Activated CD8-positive, alpha-beta T cell treated with anti-CD3 and anti-CD28 coated beads, Interleukin-2, amount 10 ng/mL, durations not matched to agents 7 days and 5 days (primary cell): ENCODE results near the gene IRF4. TPM values are rescaled to one million over a fixed set of nuclear protein-coding genes. Genes with fewer than 3 reads are reported as not detected.

Source experiments
- ATAC-seq: fragments of 150-1000 bp; cut with Tn5 transposase; one replicate; pipeline ENCODE4 v1.10.0; 2021; ENCODE audit warnings: moderate library complexity
- CTCF ChIA-PET: fragments of 350-600 bp; sonication (Branson Sonifier 250); formaldehyde crosslinking; loops from one replicate; lab custom pipeline; 2021; ENCODE audit warnings: antibody characterized with exemption; lab: Charles Lee
- POLR2A ChIA-PET: fragments of 350-600 bp; sonication (Branson Sonifier 250); formaldehyde crosslinking; loops from one replicate; lab custom pipeline; 2021; ENCODE audit warnings: antibody characterized with exemption; lab: Charles Lee
- DNase-seq: peaks from one replicate; pipeline ENCODE4 v3.0.0-alpha.2; 2020
- H3K27ac Mint-ChIP-seq: one replicate; pipeline ENCODE4 v1.8.0; 2021; ENCODE audit warnings: mild to moderate bottlenecking, mixed read lengths
- H3K27me3 Mint-ChIP-seq: one replicate; pipeline ENCODE4 v1.8.0; 2021; ENCODE audit warnings: low read depth, mixed read lengths
- H3K36me3 Mint-ChIP-seq: one replicate; pipeline ENCODE4 v1.8.0; 2021; ENCODE audit warnings: low read depth, mixed read lengths
- H3K4me1 Mint-ChIP-seq: one replicate; pipeline ENCODE4 v1.8.0; 2021; ENCODE audit warnings: low read depth, mixed read lengths
- H3K4me3 Mint-ChIP-seq: one replicate; pipeline ENCODE4 v1.8.0; 2021; ENCODE audit warnings: mild to moderate bottlenecking, mixed read lengths
- H3K9me3 Mint-ChIP-seq: one replicate; pipeline ENCODE4 v1.8.0; 2022; ENCODE audit warnings: mixed read lengths; ENCODE audit not compliant: insufficient read depth
- total RNA-seq, 2 experiments: library from RNA; stranded (reverse); gene quantifications; one replicate each; pipeline ENCODE4 v1.2.3, GENCODE V29; 2021

The IRF4 gene
- total RNA-seq, 2 experiments from 2014 or later = 91.2 to 95.2 TPM

DNA sequence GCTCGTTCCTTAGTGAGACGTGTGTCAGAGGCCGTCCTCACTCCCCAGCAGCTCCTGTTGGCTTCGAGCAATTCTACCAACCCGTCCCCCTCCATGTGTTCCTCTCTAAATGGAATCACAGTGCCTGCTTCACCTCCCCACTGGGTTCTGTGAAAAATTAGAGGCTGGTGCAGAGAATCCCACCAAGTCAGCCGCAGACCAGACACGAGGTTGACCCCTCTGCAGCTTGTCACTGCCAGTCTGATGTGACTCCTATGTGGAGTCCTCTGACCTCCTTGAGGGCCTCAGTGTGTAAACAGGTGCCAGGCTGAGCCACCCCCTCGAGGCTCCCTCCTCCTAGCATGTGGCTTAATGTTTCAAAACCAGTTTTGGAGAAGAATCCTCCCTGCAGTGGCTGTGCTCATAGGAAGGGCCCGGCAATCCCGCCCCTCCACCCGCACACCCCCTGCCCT lies 12.6 kb upstream of the IRF4 start:
- Mint-ChIP-seq H3K27me3 (peaks cover 14% of the 10 kb centered on the region), H3K4me1 (peaks cover 38% of the 10 kb centered on the region), H3K27ac (no peak overlapping the region), H3K36me3 (no peaks in the 10 kb centered on the region), H3K9me3 (no peaks in the 10 kb centered on the region), H3K4me3 (no peak overlapping the region)
- ChIA-PET POLR2A (no interaction called here), CTCF (no interaction called here)
- DNase-seq = no peak
- no peak for ATAC-seq

GRCh38 chr6:379410-380181 lies 12.0 kb upstream of the IRF4 start:
- peak; percentile 47 for ATAC-seq
- peaks cover 41% of the 10 kb centered on the region for H3K4me1 Mint-ChIP-seq

GRCh38 chr6:380234-381218 lies 11.0 kb upstream of the IRF4 start:
- H3K36me3 Mint-ChIP-seq = no peaks in the 10 kb centered on the region
- peaks cover 41% of the 10 kb centered on the region for H3K4me1 Mint-ChIP-seq
- H3K4me3 Mint-ChIP-seq = no peak overlapping the region
- ATAC-seq (no peak), DNase-seq (no peak)
- peaks cover 4% of the 10 kb centered on the region for H3K27me3 Mint-ChIP-seq
- no peaks in the 10 kb centered on the region for H3K9me3 Mint-ChIP-seq
- H3K27ac Mint-ChIP-seq = no peak overlapping the region
- CTCF ChIA-PET = interaction anchor here (1.1 to 1.9 kb wide), 2 partner anchors 9 to 192 kb away, joined by 4 to 8 read pairs; no protein-coding TSS in a partner anchor
- POLR2A ChIA-PET = no interaction called here

More at GRCh38 chr6:379410-380181, 12.0 kb upstream of the IRF4 start:
- ChIA-PET POLR2A (no interaction called here), CTCF (interaction anchor here (1.1 kb wide), 1 partner anchor 10 kb away, joined by 4 read pairs; no protein-coding TSS in a partner anchor)
- Mint-ChIP-seq H3K9me3 (no peaks in the 10 kb centered on the region), H3K27me3 (peaks cover 9% of the 10 kb centered on the region), H3K36me3 (no peaks in the 10 kb centered on the region), H3K4me3 (no peak overlapping the region), H3K27ac (no peak overlapping the region)
- no peak for DNase-seq

DNA sequence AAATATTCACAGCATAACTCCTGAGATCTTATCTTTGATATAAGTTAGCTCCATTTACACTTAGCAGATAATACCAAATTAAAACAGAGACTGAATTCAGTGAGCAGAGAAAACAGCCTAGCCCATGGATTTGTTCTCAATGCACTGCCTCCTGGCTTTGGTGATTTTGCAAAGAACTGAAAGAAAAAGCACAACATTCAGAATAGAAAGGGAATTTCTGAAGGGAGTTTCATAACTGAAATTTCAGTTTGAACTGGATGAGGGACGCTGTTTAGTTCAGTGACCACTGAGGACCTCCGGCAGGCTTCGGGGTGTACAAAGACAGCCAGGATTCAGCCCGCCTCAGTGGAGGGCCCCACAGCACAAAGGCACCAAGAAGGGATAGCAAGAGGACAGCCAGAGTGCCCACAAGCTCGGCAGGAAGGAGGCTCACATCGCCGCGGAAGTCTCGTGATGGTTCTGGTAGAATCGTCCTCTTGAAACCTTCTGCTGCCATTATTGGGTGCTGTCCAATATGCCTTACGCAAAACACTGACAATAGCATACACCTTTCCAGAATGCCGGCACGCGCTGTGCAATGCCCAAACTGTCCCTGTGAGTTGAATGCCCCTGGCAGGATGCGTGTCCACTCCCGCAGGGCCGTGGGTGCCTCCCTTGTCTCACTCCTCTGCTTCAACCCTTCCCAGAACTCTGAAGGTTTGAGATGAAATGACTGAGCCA lies 9.7 kb upstream of the IRF4 start:
- Mint-ChIP-seq H3K27me3 (peaks cover 2% of the 10 kb centered on the region), H3K9me3 (no peaks in the 10 kb centered on the region), H3K36me3 (no peaks in the 10 kb centered on the region), H3K27ac (no peak overlapping the region), H3K4me1 (peaks cover 37% of the 10 kb centered on the region), H3K4me3 (no peak overlapping the region)
- ChIA-PET CTCF (interaction anchor here (1.9 kb wide), 1 partner anchor 193 kb away, joined by 8 read pairs; no protein-coding TSS in a partner anchor), POLR2A (interaction anchor here (0.8 kb wide), 1 partner anchor 10 kb away, joined by 3 read pairs; the partner anchor contains the start of gene IRF4)
- no peak for DNase-seq
- ATAC-seq = no peak

DNA sequence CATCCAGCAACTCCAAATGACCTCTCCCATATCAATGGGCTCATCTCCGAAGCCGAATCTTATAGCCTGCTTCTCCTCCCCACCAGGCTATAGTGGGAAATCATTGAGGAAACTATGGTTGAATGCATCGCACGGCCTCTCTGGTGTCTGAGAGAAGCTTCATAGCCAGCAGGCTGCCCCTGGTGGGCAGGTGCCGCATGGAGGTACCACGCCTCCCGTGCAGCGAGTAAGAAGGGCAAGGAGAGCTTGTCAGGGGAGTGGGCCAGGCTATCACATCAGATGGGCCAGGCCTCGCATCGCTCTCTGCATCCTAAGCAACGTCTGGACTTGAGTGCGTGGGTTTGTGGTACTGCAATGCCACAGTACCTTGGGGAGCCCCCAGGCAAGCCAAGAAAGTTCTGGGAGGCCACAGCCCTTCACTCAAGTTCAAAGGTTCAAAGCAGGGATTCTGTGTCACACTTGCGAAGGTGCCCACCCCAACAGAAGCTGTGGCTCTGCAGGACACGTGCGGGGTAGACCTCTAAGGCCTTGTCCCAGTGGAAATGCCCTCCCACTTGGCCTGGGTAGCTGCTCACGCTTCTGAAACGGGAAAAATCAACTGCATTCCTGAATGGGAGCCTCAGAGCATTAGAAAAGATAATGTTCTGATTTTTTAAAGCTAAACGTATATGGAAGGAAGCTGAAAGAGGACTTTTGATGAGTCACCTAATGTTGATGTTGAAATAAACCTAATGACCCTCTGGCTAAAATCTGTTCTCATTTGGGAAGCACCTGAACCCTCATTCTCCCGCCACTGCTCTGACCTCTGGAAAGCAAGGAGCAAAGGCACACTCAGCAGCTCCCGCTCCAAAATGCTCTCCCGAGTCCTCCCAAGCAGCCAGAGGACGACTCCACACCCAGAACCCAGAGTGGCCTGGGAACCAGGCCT lies 8.4 kb upstream of the IRF4 start:
- no peak overlapping the region for H3K27ac Mint-ChIP-seq
- DNase-seq (no peak), ATAC-seq (no peak)
- CTCF ChIA-PET = interaction anchor here (0.6 to 1.6 kb wide), 3 partner anchors 10 to 194 kb away, joined by 3 to 5 read pairs (median 4); no protein-coding TSS in a partner anchor
- peaks cover 2% of the 10 kb centered on the region for H3K27me3 Mint-ChIP-seq
- no peak overlapping the region for H3K4me3 Mint-ChIP-seq
- peaks cover 28% of the 10 kb centered on the region for H3K4me1 Mint-ChIP-seq
- no peaks in the 10 kb centered on the region for H3K9me3 Mint-ChIP-seq
- H3K36me3 Mint-ChIP-seq = no peaks in the 10 kb centered on the region
- POLR2A ChIA-PET = interaction anchor here (0.6 to 0.8 kb wide), 3 partner anchors 9 to 194 kb away, joined by 3 read pairs; no protein-coding TSS in a partner anchor

DNA sequence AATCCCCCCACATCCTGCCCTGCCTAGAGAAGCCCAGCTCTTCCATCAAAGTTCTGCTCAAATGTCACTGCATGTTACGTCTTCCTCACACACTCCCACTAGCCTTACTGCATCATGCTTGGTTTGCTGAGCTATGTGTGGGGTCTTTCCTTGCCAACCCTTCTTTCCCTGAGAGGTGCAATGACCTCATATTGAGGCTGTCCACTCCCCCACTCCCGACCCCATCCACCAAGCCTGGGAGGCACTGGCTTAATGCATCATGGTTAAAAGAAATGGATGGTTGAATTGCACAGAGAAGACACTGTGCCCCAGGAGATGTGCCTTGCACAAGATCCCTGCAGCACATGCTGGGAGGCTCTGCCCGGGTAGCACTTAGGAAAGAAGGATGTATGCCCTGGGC lies 7.7 kb upstream of the IRF4 start:
- peaks cover 2% of the 10 kb centered on the region for H3K27me3 Mint-ChIP-seq
- H3K4me3 Mint-ChIP-seq = no peak overlapping the region
- CTCF ChIA-PET = interaction anchor here (0.6 to 1.6 kb wide), 3 partner anchors 11 to 195 kb away, joined by 3 to 5 read pairs (median 4); no protein-coding TSS in a partner anchor
- POLR2A ChIA-PET = interaction anchor here (0.8 kb wide), 2 partner anchors 8 to 194 kb away, joined by 3 read pairs; no protein-coding TSS in a partner anchor
- peaks cover 28% of the 10 kb centered on the region for H3K4me1 Mint-ChIP-seq
- no peaks in the 10 kb centered on the region for H3K36me3 Mint-ChIP-seq
- ATAC-seq (no peak), DNase-seq (no peak)
- no peaks in the 10 kb centered on the region for H3K9me3 Mint-ChIP-seq
- peak overlapping the region; percentile 32 for H3K27ac Mint-ChIP-seq

DNA sequence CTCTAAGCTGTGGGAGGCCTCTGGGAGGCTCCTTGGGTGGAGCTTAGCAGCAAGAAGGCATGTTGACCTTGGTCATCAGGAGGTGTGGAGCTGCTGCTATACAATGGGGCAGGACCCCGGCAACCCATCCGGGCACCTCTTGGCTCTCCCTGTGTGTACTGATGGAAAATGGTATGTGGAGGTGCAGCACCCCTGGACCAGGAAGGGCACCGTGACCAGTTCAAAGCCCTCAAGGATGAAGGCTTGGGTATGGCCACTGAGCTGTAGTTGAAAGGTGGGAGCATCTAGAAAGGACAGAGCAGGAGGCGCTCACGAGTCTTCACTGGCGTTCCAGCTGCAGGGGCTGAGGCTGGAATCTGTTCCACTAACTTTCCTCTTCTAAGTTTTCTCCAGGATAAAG lies 6.7 kb upstream of the IRF4 start:
- no peaks in the 10 kb centered on the region for H3K9me3 Mint-ChIP-seq
- H3K36me3 Mint-ChIP-seq = no peaks in the 10 kb centered on the region
- no peak overlapping the region for H3K4me3 Mint-ChIP-seq
- no peak overlapping the region for H3K27ac Mint-ChIP-seq
- H3K27me3 Mint-ChIP-seq = peaks cover 2% of the 10 kb centered on the region
- no peak for DNase-seq
- peaks cover 30% of the 10 kb centered on the region for H3K4me1 Mint-ChIP-seq
- ATAC-seq = no peak
- CTCF ChIA-PET = interaction anchor here (1.0 to 1.6 kb wide), 4 partner anchors 20 to 337 kb away, joined by 3 to 4 read pairs (median 4); no protein-coding TSS in a partner anchor
- POLR2A ChIA-PET = no interaction called here

- H3K36me3 Mint-ChIP-seq = no peaks in the 10 kb centered on the region
- no peaks in the 10 kb centered on the region for H3K9me3 Mint-ChIP-seq
- H3K27me3 Mint-ChIP-seq = peaks cover 2% of the 10 kb centered on the region
- no peak overlapping the region for H3K27ac Mint-ChIP-seq
- H3K4me3 Mint-ChIP-seq = no peak overlapping the region
- DNase-seq (no peak), ATAC-seq (no peak)
- ChIA-PET POLR2A (no interaction called here), CTCF (interaction anchor here (1.0 to 1.1 kb wide), 2 partner anchors 20 to 195 kb away, joined by 3 to 4 read pairs; no protein-coding TSS in a partner anchor)
- H3K4me1 Mint-ChIP-seq = peaks cover 30% of the 10 kb centered on the region
Measured at GRCh38 chr6:385614-386013, 5.9 kb upstream of the IRF4 start.

DNA sequence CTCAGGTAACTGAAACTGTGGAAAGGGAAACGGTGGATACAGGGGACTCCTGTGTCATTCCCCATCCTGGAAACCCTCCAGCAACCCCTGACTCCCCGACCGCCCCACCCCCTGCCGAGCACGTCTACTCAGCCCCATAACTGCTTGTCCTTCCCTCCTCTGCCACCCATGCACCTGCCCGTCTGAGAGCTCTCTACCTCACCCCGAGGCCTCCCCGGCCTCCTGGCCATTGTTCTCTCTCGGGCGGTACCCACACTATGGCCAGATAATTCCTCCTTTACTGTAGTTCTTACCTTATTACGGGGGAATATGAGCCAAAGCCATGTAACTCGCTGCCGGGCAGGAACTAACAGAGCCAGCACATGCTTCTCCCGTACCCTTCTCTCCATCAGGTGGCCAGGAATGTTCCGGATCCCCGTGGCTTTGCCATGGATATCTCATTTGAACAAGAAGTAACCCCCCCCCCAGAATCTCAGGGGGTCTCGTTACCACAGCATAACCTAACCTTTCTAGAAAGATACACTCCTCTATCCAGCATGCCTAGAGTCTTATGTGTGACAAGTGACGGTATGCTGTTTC lies 4.8 kb upstream of the IRF4 start:
- ATAC-seq (no peak), DNase-seq (no peak)
- CTCF ChIA-PET = interaction anchor here (1.0 to 9.7 kb wide), 2 partner anchors 170 to 198 kb away, joined by 3 to 85 read pairs; no protein-coding TSS in a partner anchor
- peaks cover 1% of the 10 kb centered on the region for H3K36me3 Mint-ChIP-seq
- H3K4me1 Mint-ChIP-seq = peaks cover 37% of the 10 kb centered on the region
- no peaks in the 10 kb centered on the region for H3K9me3 Mint-ChIP-seq
- H3K27me3 Mint-ChIP-seq = peaks cover 2% of the 10 kb centered on the region
- POLR2A ChIA-PET = interaction anchor here (1.1 to 1.2 kb wide), 2 partner anchors 11 to 13 kb away, joined by 3 to 4 read pairs; no protein-coding TSS in a partner anchor
- H3K4me3 Mint-ChIP-seq = no peak overlapping the region
- no peak overlapping the region for H3K27ac Mint-ChIP-seq
